GOT3 (cell line): ENCODE results near the gene NCAPD2.
"Not testable (repeated sequence)": the region's sequence is repeated elsewhere in the genome, so short reads cannot be mapped to it uniquely, and the experiment has no call there.

Experiments used
- DNase-seq: peaks from one replicate; lab custom pipeline; 2025; ENCODE audit warnings: mixed read lengths; lab: John Stamatoyannopoulos, UW

NCAPD2 gene

DNA sequence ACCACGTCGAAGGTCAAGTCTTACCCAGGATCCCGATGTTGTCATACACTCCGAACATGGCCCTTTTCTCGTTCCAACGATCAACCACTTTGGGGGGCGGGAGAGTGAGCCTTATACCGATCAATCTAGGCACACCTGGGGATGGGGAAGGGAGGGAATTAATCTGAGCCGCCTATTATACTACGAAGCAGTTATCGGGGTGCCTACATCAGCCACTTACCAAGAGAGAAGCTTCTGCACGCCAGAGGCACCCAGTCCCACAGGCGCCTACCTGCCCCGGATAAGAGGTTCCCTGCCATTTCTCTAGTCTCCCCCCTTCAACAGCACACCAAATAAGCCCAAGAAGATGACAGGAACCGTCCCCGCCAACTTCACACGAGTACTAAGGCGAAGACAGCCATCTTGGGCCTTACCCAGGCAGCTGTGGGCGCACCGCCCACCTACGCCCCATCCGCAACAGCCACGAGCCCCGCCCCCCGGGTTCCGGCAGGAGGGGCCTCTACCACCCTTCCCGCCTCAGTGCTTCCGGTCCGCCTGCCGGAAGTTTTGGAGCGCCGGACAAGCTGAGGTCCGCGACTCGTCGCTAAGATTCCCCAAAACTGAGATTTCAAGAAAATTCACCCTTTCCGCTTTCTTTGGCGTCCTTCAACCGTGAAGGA, 935 bp upstream of the NCAPD2 start, which contains the start of gene MRPL51:
MRPL51 (minus strand) TSS at position 425 of the 659 bp plus-strand sequence; CDS start at position 299, 126 bp downstream.
- DNase-seq: peak; percentile 90

- DNase-seq: no peak
These were observed 399 bp downstream of the NCAPD2 start for GRCh38 chr12:6494258-6494743.

DNA sequence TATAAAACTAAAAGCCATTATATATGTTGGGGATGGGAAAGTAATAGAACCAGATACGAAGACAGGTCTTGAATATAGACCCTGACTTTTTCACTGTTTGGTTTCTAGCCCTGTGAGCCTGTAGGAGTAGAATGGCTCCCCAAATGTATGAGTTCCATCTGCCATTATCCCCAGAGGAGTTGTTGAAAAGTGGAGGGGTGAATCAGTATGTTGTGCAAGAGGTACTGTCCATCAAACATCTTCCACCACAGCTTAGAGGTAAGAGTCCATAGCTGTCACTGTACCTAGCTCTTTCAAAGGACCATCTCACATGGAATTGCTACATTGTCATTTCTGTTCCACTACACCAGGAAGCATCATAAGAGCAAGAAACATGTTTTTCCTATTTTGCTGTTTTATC, 1.1 kb downstream of the NCAPD2 start:
- DNase-seq: no peak

- not testable (repeated sequence) for DNase-seq
These were observed 3.4 kb downstream of the NCAPD2 start for GRCh38 chr12:6497291-6497690.

- no peak for DNase-seq
These were observed 6.6 kb downstream of the NCAPD2 start for GRCh38 chr12:6500466-6500865.

DNA sequence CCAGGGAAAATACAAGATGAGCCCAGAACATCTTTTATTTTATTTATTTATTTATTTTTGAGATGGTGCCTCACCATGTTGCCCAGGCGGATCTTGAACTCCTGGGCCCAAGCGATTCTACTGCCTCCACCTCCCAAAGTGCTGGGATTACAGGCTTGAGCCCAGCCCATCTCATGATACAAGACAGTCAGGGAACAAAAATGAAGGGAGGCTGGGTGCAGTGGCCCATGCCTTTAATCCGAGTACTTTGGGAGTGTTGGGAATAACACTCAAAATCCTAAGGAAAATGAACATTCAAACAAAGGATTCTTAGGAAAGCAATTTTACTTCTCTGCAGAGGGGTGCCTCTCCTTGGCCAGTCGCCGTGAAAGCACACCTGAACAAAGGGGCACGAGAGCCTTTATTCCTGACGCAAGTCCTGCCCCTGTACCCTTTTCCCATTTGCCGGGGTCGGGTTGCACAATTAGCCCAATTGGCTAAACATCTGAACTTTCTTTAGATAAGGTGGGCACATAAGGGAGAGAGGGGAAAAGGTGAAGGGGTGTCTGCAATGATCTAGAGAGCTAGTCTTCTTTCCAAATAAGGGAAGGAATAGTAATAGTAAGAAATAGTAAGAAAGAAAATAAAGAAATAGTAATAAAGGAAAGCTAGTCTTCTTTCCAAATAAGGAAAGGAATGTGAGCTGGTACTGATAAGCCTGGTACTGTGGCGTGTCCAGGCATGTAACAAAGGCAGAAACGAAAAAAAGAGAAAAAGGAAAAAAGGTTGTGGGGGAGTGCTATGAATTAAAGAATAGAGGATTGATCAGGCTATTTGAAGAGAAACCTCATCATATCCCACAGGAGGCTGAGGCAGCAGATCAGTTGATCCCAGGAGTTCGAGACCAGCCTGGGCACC, 13.4 kb downstream of the NCAPD2 start:
- DNase-seq: no peak

DNA sequence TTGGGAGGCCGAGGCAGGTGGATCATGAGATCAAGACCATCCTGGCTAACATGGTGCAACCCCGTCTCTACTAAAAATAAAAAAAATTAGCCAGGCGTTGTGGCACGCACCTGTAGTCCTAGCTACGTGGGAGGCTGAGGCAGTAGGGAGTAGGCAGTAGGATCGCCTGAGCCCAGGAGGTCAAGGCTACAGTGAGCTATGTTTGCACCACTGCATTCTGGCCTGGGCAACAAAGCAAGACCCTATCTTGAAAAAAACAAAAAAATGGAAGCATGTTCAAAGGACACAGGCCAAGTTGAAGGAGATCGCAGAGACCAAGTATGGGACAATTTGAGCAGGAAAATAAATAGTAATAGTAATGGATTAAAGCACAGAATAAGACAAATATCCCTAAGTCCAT, 14.2 kb downstream of the NCAPD2 start:
- no peak for DNase-seq

GRCh38 chr12:6520186-6520585, 26.3 kb downstream of the NCAPD2 start:
- no peak for DNase-seq

DNA sequence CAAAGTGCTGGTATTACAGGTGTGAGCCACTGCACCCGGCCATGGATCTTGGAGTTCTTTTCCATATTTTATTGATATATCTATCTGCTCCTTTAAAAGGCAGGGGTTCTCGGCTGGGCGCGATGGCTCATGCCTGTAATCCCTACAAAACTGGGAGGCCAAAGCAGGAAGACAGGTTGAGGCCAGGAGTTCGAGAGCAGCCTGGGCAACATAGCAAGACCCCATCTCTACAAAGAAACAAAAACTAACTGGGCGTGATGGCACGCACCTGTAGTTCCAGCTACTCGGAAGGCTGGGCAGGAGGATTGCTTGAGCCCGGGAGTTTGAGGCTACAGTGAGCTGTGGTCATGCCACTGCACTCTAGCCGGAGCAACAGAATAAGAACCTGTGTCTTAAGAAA, 28.3 kb downstream of the NCAPD2 start:
- DNase-seq: no peak

DNA sequence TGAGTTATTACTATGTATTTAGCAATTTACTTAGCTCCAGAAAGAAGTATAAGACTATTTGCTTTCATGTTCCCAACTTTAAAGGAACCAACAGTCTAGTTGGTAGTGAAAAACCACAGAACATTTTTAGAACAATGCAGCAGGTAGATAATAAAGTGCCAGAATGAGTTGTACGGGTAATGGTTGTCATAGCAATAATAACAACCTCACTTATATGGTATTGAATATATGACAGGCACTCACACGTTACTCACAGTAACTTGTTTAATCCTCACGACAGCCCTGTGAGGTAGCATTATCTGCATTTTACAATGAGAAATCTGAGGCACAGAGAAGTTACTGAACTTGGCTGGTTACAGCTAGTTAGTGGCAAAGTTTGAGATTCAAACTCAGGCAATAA, 29.8 kb downstream of the NCAPD2 start:
- DNase-seq: no peak

DNA sequence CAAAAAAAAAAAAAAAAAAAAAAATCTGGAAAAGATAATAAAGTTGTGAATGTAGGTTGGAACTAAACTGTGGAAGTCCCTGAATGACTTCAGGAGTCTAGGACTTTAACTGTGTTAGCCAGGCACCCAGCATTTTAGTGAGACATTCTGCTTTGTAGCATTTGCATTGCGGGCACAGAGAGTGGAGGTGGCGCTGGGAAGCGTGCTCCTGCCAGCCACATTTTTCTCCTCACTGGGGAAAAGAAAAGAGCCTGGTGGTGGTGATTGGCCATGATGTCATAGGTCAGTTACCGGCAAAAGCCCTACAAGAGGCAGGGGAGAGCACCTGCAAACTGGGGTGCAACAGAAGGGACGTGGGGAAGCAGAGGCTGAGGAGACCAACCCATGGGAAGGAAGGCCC, 30.7 kb downstream of the NCAPD2 start:
- DNase-seq: no peak

DNA sequence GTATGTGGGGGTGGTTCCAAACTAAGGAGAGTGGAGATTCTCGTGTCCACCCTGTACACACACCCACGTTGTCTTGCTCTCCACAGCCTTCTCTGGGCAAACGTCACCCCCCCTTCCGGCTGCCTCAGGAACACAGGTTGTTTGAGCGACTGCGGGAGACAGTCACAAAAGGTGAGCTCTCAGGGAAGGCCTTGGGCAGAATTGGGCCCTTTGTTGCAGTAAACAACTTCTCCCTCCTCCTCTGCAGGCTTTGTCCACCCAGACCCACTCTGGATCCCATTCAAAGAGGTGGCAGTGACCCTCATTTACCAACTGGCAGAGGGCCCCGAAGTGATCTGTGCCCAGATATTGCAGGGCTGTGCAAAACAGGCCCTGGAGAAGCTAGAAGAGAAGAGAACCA, 32.3 kb downstream of the NCAPD2 start:
- DNase-seq: no peak

DNA sequence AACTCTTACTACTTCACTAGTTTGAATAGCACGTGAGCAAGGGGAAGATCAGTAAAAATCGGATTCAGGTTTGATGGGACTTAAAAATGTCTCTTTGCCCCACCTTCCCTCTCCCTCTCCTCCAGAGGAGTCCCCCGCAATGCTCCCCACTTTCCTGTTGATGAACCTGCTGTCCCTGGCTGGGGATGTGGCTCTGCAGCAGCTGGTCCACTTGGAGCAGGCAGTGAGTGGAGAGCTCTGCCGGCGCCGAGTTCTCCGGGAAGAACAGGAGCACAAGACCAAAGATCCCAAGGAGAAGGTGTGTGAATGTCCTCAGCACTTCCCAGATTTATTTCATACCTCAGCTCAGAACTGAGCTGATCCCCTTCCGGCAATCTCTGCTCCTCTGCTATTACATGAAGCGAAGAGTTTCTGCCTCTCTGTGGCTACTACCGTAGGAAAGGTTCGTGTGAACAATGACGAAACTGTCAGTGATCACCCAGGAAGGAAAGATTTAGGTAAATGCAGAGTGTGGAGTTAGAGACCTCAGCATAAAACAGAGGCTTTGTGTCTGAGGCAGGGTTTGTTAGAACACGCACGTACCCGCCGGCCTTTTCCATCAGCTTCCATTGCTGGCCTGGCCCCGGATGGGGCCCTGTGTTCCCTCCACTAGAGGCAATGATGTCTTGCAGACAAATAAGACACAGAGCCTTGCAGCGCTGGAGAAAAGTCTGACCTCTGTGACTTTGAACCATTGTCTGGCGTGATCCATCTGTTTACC, 33.0 kb downstream of the NCAPD2 start:
- no peak for DNase-seq

GRCh38 chr12:6527711-6528110, 33.8 kb downstream of the NCAPD2 start:
- no peak for DNase-seq

GRCh38 chr12:6528539-6529235, 34.8 kb downstream of the NCAPD2 start:
- DNase-seq: no peak

DNA sequence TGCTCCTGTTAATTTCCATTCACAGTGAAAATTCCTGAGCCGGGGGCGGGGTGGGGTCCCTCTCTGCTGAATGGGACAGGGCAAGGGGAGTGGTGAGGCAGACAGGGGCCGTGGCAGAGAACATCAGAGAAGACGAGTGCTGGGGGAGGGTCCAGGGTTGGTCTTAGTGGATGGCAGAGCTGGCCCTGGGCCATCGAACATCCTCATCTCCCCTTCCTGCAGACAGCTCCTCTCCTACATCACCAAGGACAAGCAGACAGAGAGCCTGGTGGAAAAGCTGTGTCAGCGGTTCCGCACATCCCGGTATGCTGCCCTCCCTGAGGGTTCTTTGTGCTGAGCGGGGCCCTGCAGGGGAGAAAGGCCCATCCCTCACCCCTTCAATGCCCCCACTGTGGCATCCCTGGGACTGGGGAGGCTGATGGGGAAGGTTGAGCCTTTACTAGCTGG, 35.4 kb downstream of the NCAPD2 start:
- DNase-seq: no peak

DNA sequence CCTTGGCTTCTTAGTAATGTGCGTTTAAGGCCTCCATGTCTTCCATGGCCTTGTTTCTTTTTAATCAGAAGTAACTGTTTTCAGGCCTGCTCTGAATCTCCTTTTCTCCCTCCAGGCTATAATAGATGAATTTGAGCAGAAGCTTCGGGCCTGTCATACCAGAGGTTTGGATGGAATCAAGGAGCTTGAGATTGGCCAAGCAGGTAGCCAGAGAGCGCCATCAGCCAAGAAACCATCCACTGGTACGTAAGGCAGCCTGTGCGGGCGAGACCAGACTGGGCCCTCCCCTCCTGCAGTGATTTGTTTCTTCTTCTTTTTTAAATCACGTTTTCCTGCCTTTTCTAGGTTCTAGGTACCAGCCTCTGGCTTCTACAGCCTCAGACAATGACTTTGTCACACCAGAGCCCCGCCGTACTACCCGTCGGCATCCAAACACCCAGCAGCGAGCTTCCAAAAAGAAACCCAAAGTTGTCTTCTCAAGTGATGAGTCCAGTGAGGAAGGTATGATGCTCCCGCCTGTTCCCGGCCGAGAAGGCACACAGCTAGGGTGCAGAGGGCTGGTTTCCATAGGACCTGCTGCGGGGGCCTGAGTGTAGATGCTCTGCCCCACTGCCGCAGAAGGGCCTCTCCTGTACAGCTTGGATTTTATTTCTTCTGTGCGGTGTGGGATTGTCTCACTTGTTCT, 36.8 kb downstream of the NCAPD2 start:
- DNase-seq: no peak

GRCh38 chr12:6532051-6532926, 38.4 kb downstream of the NCAPD2 start:
- peak; percentile 80 for DNase-seq

DNA sequence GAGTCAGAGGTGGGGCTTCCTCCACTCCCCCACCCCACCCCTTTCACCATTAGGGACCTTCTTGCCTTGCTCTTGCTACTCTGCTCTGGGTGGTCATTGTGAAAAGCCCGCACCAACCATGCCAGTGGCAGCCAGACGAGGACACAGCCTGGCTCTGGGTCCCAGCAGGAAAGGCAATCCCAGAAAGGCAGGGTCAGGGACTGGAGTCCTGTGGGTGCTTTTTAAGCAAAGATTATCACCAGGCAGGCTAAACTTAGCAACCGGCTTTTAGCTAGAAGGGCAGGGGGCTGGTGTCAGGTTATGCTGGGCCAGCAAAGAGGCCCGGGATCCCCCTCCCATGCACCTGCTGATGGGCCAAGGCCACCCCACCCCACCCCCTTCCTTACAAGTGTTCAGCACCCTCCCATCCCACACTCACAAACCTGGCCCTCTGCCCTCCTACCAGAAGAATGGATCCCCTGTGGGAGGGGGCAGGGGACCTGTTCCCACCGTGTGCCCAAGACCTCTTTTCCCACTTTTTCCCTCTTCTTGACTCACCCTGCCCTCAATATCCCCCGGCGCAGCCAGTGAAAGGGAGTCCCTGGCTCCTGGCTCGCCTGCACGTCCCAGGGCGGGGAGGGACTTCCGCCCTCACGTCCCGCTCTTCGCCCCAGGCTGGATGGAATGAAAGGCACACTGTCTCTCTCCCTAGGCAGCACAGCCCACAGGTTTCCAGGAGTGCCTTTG, 39.2 kb downstream of the NCAPD2 start:
- DNase-seq: peak; percentile 71

- no peak for DNase-seq
These were observed 39.7 kb downstream of the NCAPD2 start for GRCh38 chr12:6533653-6533922.
